RCC 7860 (cell line): ENCODE data around the gene SIX4.

Source experiments
- DNase-seq: peaks from one replicate; pipeline ENCODE4 v3.0.0-alpha.2; 2015; ENCODE audit warnings: low spot score
- FAIRE-seq: peaks from 2 replicates; lab custom pipeline; 2012; peaks lifted over from hg19 to GRCh38; lab: Jason Lieb, UNC

SIX4 gene

DNA sequence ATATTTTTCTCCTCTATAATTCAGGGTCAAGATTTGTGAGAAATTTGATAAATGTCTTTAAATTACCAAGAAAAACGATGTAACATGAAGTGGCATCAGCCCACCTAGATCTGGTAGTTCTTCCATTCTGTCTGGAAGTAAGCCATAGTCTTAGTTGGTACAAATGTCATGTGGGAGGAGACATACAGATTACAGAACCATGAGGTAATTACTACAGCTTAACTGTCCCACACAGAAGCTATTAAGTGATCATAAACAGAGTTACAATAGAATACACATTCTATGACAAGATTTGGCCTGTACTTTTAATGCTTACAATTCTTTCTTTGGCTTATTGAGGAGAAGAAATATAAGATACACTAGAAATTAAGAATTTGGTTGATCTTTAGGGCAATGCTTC lies 61.2 kb downstream of the SIX4 start:
- FAIRE-seq = no peak
- no peak for DNase-seq

DNA sequence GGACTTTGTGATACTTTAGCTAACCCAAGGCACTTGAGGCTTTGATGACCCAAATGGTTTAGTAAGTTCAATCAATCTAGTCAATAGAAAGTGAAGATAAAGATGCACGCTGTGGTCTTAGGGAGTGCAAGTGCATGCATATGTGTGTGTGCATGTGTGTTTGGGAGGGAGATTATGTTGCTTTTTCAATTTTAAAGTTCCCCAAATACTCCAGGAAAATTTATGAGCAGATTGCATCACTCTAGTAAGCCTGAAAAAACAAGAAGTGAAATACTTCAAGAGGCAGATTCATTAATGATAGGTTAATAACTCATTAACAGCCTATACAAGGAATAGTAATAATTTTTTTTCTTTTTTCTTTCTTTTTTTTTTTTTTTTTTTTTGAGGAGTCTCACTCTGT lies 62.4 kb downstream of the SIX4 start:
- FAIRE-seq = no peak
- DNase-seq = no peak
